GM23248 (cell line): Measurements from ENCODE around the gene ODAD4. TPM values are rescaled to one million over a fixed set of nuclear protein-coding genes. Genes with fewer than 3 reads are reported as not detected.
"Not testable (repeated sequence)": the region's sequence is repeated elsewhere in the genome, so short reads cannot be mapped to it uniquely, and the experiment has no call there.

ENCODE experiments used
- DNase-seq: peaks from one replicate; pipeline ENCODE4 v3.0.0-alpha.2; 2015
- H2AFZ ChIP-seq: fragments of 200-600 bp; sonication (generic); 2 replicates; pipeline ENCODE4 v1.6.1; 2016; ENCODE audit warnings: antibody characterized with exemption
- H3F3A ChIP-seq: fragments of 200-600 bp; sonication (generic); 2 replicates; pipeline ENCODE4 v1.6.1; 2016; ENCODE audit warnings: mild to moderate bottlenecking, antibody characterized with exemption, mixed run types; ENCODE audit not compliant: insufficient read depth
- H3K27ac ChIP-seq: fragments of 200-600 bp; sonication (generic); 2 replicates; pipeline ENCODE4 v1.5.1; 2016; ENCODE audit warnings: mild to moderate bottlenecking
- H3K27me3 ChIP-seq: fragments of 200-600 bp; sonication (generic); replicated peaks from 2 replicates; pipeline ENCODE4 v1.6.1; 2016; ENCODE audit warnings: mild to moderate bottlenecking; ENCODE audit not compliant: insufficient read depth
- H3K36me3 ChIP-seq: fragments of 200-600 bp; sonication (generic); 2 replicates; pipeline ENCODE4 v1.6.1; 2016; ENCODE audit warnings: low read depth, mild to moderate bottlenecking
- H3K4me1 ChIP-seq: fragments of 200-600 bp; sonication (generic); 2 replicates; pipeline ENCODE4 v1.6.1; 2016; ENCODE audit warnings: mild to moderate bottlenecking; ENCODE audit not compliant: insufficient read depth
- H3K4me2 ChIP-seq: fragments of 200-600 bp; sonication (generic); one replicate; pipeline ENCODE4 v1.6.1; 2016; ENCODE audit warnings: mild to moderate bottlenecking; ENCODE audit not compliant: unreplicated experiment
- H3K4me3 ChIP-seq: fragments of 200-600 bp; sonication (generic); 2 replicates; pipeline ENCODE4 v1.5.1; 2016; ENCODE audit warnings: mild to moderate bottlenecking
- H3K79me2 ChIP-seq: fragments of 200-600 bp; sonication (generic); 2 replicates; pipeline ENCODE4 v1.6.1; 2016; ENCODE audit warnings: mild to moderate bottlenecking; ENCODE audit not compliant: insufficient read depth
- H3K9ac ChIP-seq: fragments of 200-600 bp; sonication (generic); 2 replicates; pipeline ENCODE4 v1.6.1; 2016; ENCODE audit warnings: mild to moderate bottlenecking
- H3K9me2 ChIP-seq: fragments of 200-600 bp; sonication (generic); 2 replicates; pipeline ENCODE4 v1.6.1; 2016; ENCODE audit warnings: mixed run types, mild to moderate bottlenecking, moderate library complexity; ENCODE audit not compliant: insufficient read depth
- H3K9me3 ChIP-seq: fragments of 200-600 bp; sonication (generic); one replicate; pipeline ENCODE4 v1.6.1; 2017; ENCODE audit warnings: low read depth
- H4K20me1 ChIP-seq: fragments of 200-600 bp; sonication (generic); 2 replicates; pipeline ENCODE4 v1.6.0; 2016; ENCODE audit not compliant: insufficient read depth
- EZH2 ChIP-seq: fragments of 200-600 bp; sonication (generic); IDR thresholded peaks from 2 replicates; pipeline ENCODE4 v1.6.1; 2018; ENCODE audit warnings: antibody characterized with exemption, mild to moderate bottlenecking; ENCODE audit not compliant: insufficient read depth, poor library complexity, severe bottlenecking
- EZH2phosphoT487 ChIP-seq: fragments of 200-600 bp; sonication (generic); IDR thresholded peaks from 2 replicates; pipeline ENCODE4 v1.6.1; 2018; ENCODE audit warnings: antibody characterized with exemption, moderate library complexity, mild to moderate bottlenecking, low read depth; ENCODE audit not compliant: insufficient read depth
- WGBS, 2 experiments: methylation state at CpG; one replicate each; pipeline ENCODE4 v1.1.6; 2015 to 2017; ENCODE audit warnings: low lambda C conversion rate in 2 of 2, low coverage in 1 of 2; ENCODE audit errors: missing lambda C conversion rate in 2 of 2; 5-methylcytosine and 5-hydroxymethylcytosine counted together
- in situ Hi-C: fragments of 300-500 bp; cut with MboI; formaldehyde crosslinking; loops from 2 replicates; pipeline ENCODE4 v1.15.0; 2020
- polyA plus RNA-seq: library from polyadenylated mRNA; unstranded; fragments of >200 nt; fragmentation: Nextera tagmentation; extraction: Ambion mirVana; gene quantifications from 2 replicates; pipeline ENCODE4 v1.2.1, GENCODE V29; 2016
- total RNA-seq: library from RNA; depleted of rRNA; stranded (reverse); fragments of >200 nt; shearing (Covaris generic); gene quantifications from 2 replicates; pipeline ENCODE4 v1.2.3, GENCODE V29; 2014

Gene ODAD4
- total and polyA plus RNA-seq, 2 experiments from 2014 or later: 0.54 to 1.4 TPM

GRCh38 chr17:41925991-41926590 is 4.3 kb upstream of the ODAD4 start:
- H3F3A ChIP-seq: peaks cover 9% of the 10 kb centered on the region
- H3K9me2 ChIP-seq: no peaks in the 10 kb centered on the region
- no peak overlapping the region for H3K27ac ChIP-seq
- no peaks in the 10 kb centered on the region for H3K27me3 ChIP-seq
- TF ChIP-seq EZH2phosphoT487: no peak
- TF ChIP-seq EZH2: no peak
- H3K79me2 ChIP-seq: no peaks in the 10 kb centered on the region
- 90 to 92% methylated on average over 7 of the region's 7 CpGs for WGBS, 2 experiments
- H4K20me1 ChIP-seq: no peaks in the 10 kb centered on the region
- peaks cover 11% of the 10 kb centered on the region for H3K4me1 ChIP-seq
- no peak overlapping the region for H3K4me3 ChIP-seq
- H3K36me3 ChIP-seq: no peaks in the 10 kb centered on the region
- in situ Hi-C loops: no loop called here
- no peak overlapping the region for H3K9ac ChIP-seq
- DNase-seq: no peak
- no peak overlapping the region for H2AFZ ChIP-seq
- no peak overlapping the region for H3K4me2 ChIP-seq
- no peaks in the 10 kb centered on the region for H3K9me3 ChIP-seq

- Histone ChIP-seq H3K36me3 (no peaks in the 10 kb centered on the region), H3K9me2 (no peaks in the 10 kb centered on the region), H3K9me3 (no peaks in the 10 kb centered on the region), H3K27ac (no peak overlapping the region), H3F3A (peaks cover 9% of the 10 kb centered on the region), H4K20me1 (no peaks in the 10 kb centered on the region), H3K4me3 (no peak overlapping the region), H3K4me2 (no peak overlapping the region), H3K4me1 (peaks cover 11% of the 10 kb centered on the region), H3K27me3 (no peaks in the 10 kb centered on the region), H2AFZ (peak overlapping the region; percentile 98; the same call in 1 of the 2 replicates), H3K9ac (no peak overlapping the region), H3K79me2 (no peaks in the 10 kb centered on the region)
- 80 to 82% methylated on average over 6 of the region's 6 CpGs for WGBS, 2 experiments
- in situ Hi-C loops: no loop called here
- DNase-seq: no peak
- TF ChIP-seq EZH2 (no peak), EZH2phosphoT487 (no peak)
Observed at GRCh38 chr17:41928693-41929251, 1.6 kb upstream of the ODAD4 start.

DNA sequence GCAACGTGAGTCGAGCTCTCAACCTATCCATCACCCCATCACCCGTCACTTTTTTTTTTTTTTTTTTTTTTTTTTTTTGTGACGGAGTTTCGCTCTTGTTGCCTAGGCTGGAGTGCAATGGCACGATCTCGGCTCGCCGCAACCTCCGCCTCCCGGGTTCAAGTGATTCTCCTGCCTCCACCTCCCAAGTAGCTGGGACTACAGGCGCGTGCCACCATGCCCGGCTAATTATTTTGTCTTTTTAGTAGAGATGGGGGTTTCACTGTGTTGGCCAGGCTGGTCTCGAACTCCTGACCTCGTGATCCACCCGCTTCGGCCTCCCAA is 378 bp downstream of the ODAD4 start:
- Histone ChIP-seq H2AFZ (peak overlapping the region; percentile 98), H3K27ac (peak overlapping the region; percentile 84), H3K4me1 (peaks cover 11% of the 10 kb centered on the region), H3K4me2 (peak overlapping the region; percentile 93), H3K9ac (peak overlapping the region; percentile 81), H3K4me3 (peak overlapping the region; percentile 80)
- H3K36me3 ChIP-seq, H3K27me3 ChIP-seq, in situ Hi-C loops, DNase-seq, H3K9me3 ChIP-seq, H3K79me2 ChIP-seq, H3F3A ChIP-seq, H3K9me2 ChIP-seq, H4K20me1 ChIP-seq: not testable (repeated sequence)
- 42 to 52% methylated on average over 14 to 18 of the region's 18 CpGs for WGBS, 2 experiments

GRCh38 chr17:41931715-41932114 is 1.3 kb downstream of the ODAD4 start:
- H3K79me2 ChIP-seq, in situ Hi-C loops, H3K4me2 ChIP-seq, H4K20me1 ChIP-seq, H3K27me3 ChIP-seq, H3K9ac ChIP-seq, DNase-seq, H3K27ac ChIP-seq, H3K4me3 ChIP-seq, H3K36me3 ChIP-seq, H3K9me2 ChIP-seq, H3K9me3 ChIP-seq, H3F3A ChIP-seq, H2AFZ ChIP-seq: not testable (repeated sequence)
- WGBS, 2 experiments: 88% methylated on average over 4 of the region's 4 CpGs
- H3K4me1 ChIP-seq: peaks cover 11% of the 10 kb centered on the region

DNA sequence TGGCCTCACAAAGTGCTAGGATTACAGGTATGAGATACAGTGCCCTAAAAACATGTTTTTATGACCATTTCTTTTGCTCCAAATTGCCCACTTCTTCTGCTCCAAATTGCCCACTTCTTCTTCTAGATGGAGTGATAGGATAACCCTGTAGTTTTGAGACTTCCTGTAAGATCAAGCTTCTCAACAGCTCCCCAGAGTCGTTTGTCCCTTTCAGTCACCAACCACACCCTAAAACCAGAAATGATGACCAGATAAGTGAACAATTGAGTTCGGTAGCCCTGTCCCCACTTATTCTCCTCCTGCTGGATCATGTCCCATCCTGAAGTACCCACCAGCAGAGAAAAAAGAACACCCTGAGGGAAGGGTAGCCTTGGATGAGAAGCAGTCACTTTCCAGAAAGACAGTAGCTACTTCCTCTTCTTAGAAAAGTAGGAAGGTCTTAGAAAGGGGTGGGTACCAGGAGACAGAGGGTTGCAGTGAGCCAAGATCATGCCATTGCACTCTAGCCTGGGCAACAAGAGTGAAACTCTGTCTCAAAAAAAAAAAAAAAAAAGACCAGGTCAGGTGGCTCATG is 2.5 kb downstream of the ODAD4 start:
- in situ Hi-C loops: no loop called here
- peaks cover 9% of the 10 kb centered on the region for H3F3A ChIP-seq
- 11 to 14% methylated on average over 2 of the region's 2 CpGs for WGBS, 2 experiments
- H4K20me1 ChIP-seq: no peaks in the 10 kb centered on the region
- no peaks in the 10 kb centered on the region for H3K27me3 ChIP-seq
- H3K27ac ChIP-seq: no peak overlapping the region
- no peak for TF ChIP-seq EZH2
- no peak for TF ChIP-seq EZH2phosphoT487
- no peak overlapping the region for H3K4me3 ChIP-seq
- H3K36me3 ChIP-seq: no peaks in the 10 kb centered on the region
- no peaks in the 10 kb centered on the region for H3K9me3 ChIP-seq
- H2AFZ ChIP-seq: no peak overlapping the region
- H3K9me2 ChIP-seq: no peaks in the 10 kb centered on the region
- no peak overlapping the region for H3K9ac ChIP-seq
- no peak for DNase-seq
- peaks cover 11% of the 10 kb centered on the region for H3K4me1 ChIP-seq
- H3K4me2 ChIP-seq: no peak overlapping the region
- no peaks in the 10 kb centered on the region for H3K79me2 ChIP-seq
